Panc1 (cell line): ENCODE data around the gene SERPINA9. TPM values are rescaled to one million over a fixed set of nuclear protein-coding genes. Genes with fewer than 3 reads are reported as not detected.

Source experiments
- ATAC-seq: fragments of 200-7000 bp; cut with Tn5 transposase; 2 replicates; pipeline ENCODE4 v1.9.1; 2020; ENCODE audit warnings: mild to moderate bottlenecking, moderate library complexity
- BruUV-seq: library from RNA; stranded (reverse); fragments of 400-500 nt; replicated peaks from 2 replicates; lab custom pipeline; 2021; lab: Mats Ljungman, UMichigan
- CTCF ChIA-PET: fragments of 300-600 bp; sonication (Branson Sonifier 250); formaldehyde crosslinking; loops from one replicate; lab custom pipeline; 2022; ENCODE audit warnings: antibody characterized with exemption; lab: Charles Lee
- POLR2A ChIA-PET: fragments of 300-600 bp; sonication (Branson Sonifier 250); formaldehyde crosslinking; loops from one replicate; lab custom pipeline; 2022; ENCODE audit warnings: antibody characterized with exemption; lab: Charles Lee
- DNase-seq: peaks from one replicate; pipeline ENCODE4 v3.0.0-alpha.2; 2010; ENCODE audit warnings: low read depth, low spot score
- H3K27ac ChIP-seq: 2 replicates; pipeline ENCODE4 v1.5.1; 2011; ENCODE audit warnings: mild to moderate bottlenecking, low read length, inconsistent platforms
- H3K27me3 ChIP-seq: fragments of 200-500 bp; sonication (Bioruptor generic); 2 replicates; pipeline ENCODE4 v1.6.0; 2014; ENCODE audit warnings: low read length, inconsistent platforms; ENCODE audit not compliant: control insufficient read depth, insufficient read depth
- H3K36me3 ChIP-seq: fragments of 200-500 bp; sonication (Bioruptor generic); 2 replicates; pipeline ENCODE4 v1.5.1; 2014; ENCODE audit warnings: inconsistent platforms, mild to moderate bottlenecking, low read length, moderate library complexity; ENCODE audit not compliant: control insufficient read depth, insufficient read depth
- H3K4me1 ChIP-seq: 2 replicates; pipeline ENCODE4 v1.5.1; 2011; ENCODE audit warnings: inconsistent platforms, mild to moderate bottlenecking, low read length, moderate library complexity; ENCODE audit not compliant: control insufficient read depth, insufficient read depth
- H3K4me3 ChIP-seq, 2 experiments: 2 replicates each; pipeline ENCODE4 v1.5.1; 2011 to 2012; ENCODE audit warnings: low read depth in 2 of 2, low read length in 2 of 2, mild to moderate bottlenecking in 2 of 2, inconsistent platforms in 1 of 2, moderate library complexity in 1 of 2
- H3K9me3 ChIP-seq: fragments of 200-500 bp; sonication (Bioruptor generic); 2 replicates; pipeline ENCODE4 v1.5.1; 2014; ENCODE audit warnings: low read depth, mild to moderate bottlenecking, inconsistent platforms, low read length, moderate library complexity; ENCODE audit not compliant: control insufficient read depth, insufficient read depth
- POLR2AphosphoS5 ChIP-seq: IDR thresholded peaks from 2 replicates; pipeline ENCODE4 v1.6.1; 2012; ENCODE audit warnings: mild to moderate bottlenecking, low read depth, low read length, moderate library complexity
- SIN3A ChIP-seq: IDR thresholded peaks from 2 replicates; pipeline ENCODE4 v1.6.1; 2012; ENCODE audit warnings: low read depth, mild to moderate bottlenecking, low read length, moderate library complexity, borderline replicate concordance; ENCODE audit not compliant: insufficient read depth
- TCF7L2 ChIP-seq: IDR thresholded peaks from 2 replicates; pipeline ENCODE4 v1.6.1; 2011; ENCODE audit warnings: mild to moderate bottlenecking, low read depth, low read length, inconsistent platforms
- in situ Hi-C: cut with HindIII; loops from 2 replicates; pipeline ENCODE4 v1.10.0; 2016; ENCODE audit warnings: low sequenced_read_pairs, low pct_unique_long_range_greater_than_20kb
- intact Hi-C: fragments of 100-400 bp; cut with micrococcal nuclease; formaldehyde crosslinking; loops from one replicate; pipeline ENCODE4 v1.10.0; 2022; ENCODE audit not compliant: unreplicated experiment
- total RNA-seq: library from RNA; stranded (reverse); gene quantifications from one replicate; pipeline ENCODE4 v1.2.1, GENCODE V29; 2021; ENCODE audit not compliant: unreplicated experiment
- TF ChIP-seq, protein P1 (sequence below), 2 experiments: IDR thresholded peaks; 2 replicates each; pipeline ENCODE4 v1.6.1; 2011 to 2012; ENCODE audit warnings: low read depth in 2 of 2, control low read depth in 1 of 2, low read length in 1 of 2, mild to moderate bottlenecking in 1 of 2, moderate library complexity in 1 of 2; ENCODE audit not compliant: insufficient read depth in 1 of 2
- TF ChIP-seq, protein P2 (sequence below): fragments of 450-650 bp; IDR thresholded peaks from 2 replicates; pipeline ENCODE4 v1.5.1; 2017; ENCODE audit warnings: mild to moderate bottlenecking

The SERPINA9 gene
- total RNA-seq, 1 experiment from 2014 or later = not detected

DNA sequence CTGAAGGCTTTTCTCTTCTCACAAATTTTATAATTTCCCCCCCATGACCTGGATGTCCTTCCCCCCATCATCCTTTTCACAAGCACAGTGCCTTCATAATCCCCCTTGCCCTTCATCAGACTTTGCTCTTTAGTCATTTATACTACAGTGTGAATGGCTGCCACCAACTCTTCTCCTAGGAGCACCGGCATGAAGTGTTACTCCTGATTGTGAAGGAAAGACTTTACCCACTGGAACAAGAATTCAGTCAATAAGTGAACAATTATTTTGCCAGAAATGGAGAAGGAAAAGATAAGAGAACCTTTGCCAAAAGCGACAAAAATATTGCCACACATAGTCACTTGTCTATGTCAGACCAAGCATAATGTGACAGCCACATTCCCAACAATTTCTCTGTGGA lies 5.0 kb downstream of the SERPINA9 start:
- no peaks in the 10 kb centered on the region for H3K9me3 ChIP-seq
- H3K27ac ChIP-seq = no peak overlapping the region
- in situ Hi-C loops = no loop called here
- no peaks in the 10 kb centered on the region for H3K27me3 ChIP-seq
- CTCF ChIA-PET = no interaction called here
- intact Hi-C loops = no loop called here
- TF ChIP-seq POLR2AphosphoS5 (no peak), SIN3A (no peak)
- H3K4me3 ChIP-seq = no peak overlapping the region
- ATAC-seq (no peak), DNase-seq (no peak)
- BruUV-seq = no TSS peak
- POLR2A ChIA-PET = no interaction called here
- H3K4me1 ChIP-seq = no peaks in the 10 kb centered on the region
- H3K36me3 ChIP-seq = no peaks in the 10 kb centered on the region

DNA sequence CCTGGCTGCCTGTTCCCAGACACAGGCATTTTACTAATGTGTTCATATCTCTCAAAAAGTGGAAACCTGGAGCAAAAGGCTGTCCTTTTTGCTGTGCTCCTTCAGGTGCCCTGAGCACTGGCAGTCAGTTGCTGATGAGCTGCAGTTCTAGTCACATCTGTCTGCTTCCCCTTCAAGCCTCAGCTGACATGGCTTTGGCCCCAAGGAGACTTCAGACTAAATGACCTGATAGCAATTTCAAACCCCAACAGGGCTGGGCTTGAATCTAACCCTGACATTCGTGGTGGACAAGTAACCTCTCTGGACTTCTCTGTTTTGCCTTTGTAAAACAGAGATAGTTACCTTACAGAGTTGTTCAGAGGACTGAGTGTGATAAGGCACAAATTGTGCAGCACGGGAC lies 5.7 kb downstream of the SERPINA9 start:
- POLR2A ChIA-PET = no interaction called here
- H3K4me3 ChIP-seq = no peak overlapping the region
- no peak overlapping the region for H3K27ac ChIP-seq
- TF ChIP-seq SIN3A = no peak
- H3K36me3 ChIP-seq = no peaks in the 10 kb centered on the region
- BruUV-seq = no TSS peak
- H3K27me3 ChIP-seq = no peaks in the 10 kb centered on the region
- ATAC-seq (no peak), DNase-seq (no peak)
- intact Hi-C loops (no loop called here), in situ Hi-C loops (no loop called here)
- CTCF ChIA-PET = no interaction called here
- no peaks in the 10 kb centered on the region for H3K9me3 ChIP-seq
- no peaks in the 10 kb centered on the region for H3K4me1 ChIP-seq

GRCh38 chr14:94469261-94469660 lies 6.7 kb downstream of the SERPINA9 start:
- Histone ChIP-seq H3K4me1 (no peaks in the 10 kb centered on the region), H3K27ac (no peak overlapping the region), H3K36me3 (no peaks in the 10 kb centered on the region), H3K4me3 (no peak overlapping the region), H3K27me3 (no peaks in the 10 kb centered on the region), H3K9me3 (no peaks in the 10 kb centered on the region)
- no peak for DNase-seq
- TF ChIP-seq, protein P1, sequence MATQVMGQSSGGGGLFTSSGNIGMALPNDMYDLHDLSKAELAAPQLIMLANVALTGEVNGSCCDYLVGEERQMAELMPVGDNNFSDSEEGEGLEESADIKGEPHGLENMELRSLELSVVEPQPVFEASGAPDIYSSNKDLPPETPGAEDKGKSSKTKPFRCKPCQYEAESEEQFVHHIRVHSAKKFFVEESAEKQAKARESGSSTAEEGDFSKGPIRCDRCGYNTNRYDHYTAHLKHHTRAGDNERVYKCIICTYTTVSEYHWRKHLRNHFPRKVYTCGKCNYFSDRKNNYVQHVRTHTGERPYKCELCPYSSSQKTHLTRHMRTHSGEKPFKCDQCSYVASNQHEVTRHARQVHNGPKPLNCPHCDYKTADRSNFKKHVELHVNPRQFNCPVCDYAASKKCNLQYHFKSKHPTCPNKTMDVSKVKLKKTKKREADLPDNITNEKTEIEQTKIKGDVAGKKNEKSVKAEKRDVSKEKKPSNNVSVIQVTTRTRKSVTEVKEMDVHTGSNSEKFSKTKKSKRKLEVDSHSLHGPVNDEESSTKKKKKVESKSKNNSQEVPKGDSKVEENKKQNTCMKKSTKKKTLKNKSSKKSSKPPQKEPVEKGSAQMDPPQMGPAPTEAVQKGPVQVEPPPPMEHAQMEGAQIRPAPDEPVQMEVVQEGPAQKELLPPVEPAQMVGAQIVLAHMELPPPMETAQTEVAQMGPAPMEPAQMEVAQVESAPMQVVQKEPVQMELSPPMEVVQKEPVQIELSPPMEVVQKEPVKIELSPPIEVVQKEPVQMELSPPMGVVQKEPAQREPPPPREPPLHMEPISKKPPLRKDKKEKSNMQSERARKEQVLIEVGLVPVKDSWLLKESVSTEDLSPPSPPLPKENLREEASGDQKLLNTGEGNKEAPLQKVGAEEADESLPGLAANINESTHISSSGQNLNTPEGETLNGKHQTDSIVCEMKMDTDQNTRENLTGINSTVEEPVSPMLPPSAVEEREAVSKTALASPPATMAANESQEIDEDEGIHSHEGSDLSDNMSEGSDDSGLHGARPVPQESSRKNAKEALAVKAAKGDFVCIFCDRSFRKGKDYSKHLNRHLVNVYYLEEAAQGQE (IDR thresholded peaks at IDR 0.05; ENCODE audit: insufficient read depth in 1 of 2, low read depth in 2 of 2, low read length in 1 of 2) = no peak
- TF ChIP-seq SIN3A (no peak), TCF7L2 (no peak), POLR2AphosphoS5 (no peak)
- TF ChIP-seq, protein P2, sequence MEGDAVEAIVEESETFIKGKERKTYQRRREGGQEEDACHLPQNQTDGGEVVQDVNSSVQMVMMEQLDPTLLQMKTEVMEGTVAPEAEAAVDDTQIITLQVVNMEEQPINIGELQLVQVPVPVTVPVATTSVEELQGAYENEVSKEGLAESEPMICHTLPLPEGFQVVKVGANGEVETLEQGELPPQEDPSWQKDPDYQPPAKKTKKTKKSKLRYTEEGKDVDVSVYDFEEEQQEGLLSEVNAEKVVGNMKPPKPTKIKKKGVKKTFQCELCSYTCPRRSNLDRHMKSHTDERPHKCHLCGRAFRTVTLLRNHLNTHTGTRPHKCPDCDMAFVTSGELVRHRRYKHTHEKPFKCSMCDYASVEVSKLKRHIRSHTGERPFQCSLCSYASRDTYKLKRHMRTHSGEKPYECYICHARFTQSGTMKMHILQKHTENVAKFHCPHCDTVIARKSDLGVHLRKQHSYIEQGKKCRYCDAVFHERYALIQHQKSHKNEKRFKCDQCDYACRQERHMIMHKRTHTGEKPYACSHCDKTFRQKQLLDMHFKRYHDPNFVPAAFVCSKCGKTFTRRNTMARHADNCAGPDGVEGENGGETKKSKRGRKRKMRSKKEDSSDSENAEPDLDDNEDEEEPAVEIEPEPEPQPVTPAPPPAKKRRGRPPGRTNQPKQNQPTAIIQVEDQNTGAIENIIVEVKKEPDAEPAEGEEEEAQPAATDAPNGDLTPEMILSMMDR = no peak
- CTCF ChIA-PET = no interaction called here
- POLR2A ChIA-PET = no interaction called here
- in situ Hi-C loops (no loop called here), intact Hi-C loops (no loop called here)
- BruUV-seq = no TSS peak
- ATAC-seq = no peak
